ENCODE results near the gene GRM4. TPM values are rescaled to one million over a fixed set of nuclear protein-coding genes. Genes with fewer than 3 reads are reported as not detected.
"Not testable (repeated sequence)": the region's sequence is repeated elsewhere in the genome, so short reads cannot be mapped to it uniquely, and the experiment has no call there.

The GRM4 gene
- total RNA-seq, 2 donors from 2014 or later: 0.07 TPM; not detected in 1

DNA sequence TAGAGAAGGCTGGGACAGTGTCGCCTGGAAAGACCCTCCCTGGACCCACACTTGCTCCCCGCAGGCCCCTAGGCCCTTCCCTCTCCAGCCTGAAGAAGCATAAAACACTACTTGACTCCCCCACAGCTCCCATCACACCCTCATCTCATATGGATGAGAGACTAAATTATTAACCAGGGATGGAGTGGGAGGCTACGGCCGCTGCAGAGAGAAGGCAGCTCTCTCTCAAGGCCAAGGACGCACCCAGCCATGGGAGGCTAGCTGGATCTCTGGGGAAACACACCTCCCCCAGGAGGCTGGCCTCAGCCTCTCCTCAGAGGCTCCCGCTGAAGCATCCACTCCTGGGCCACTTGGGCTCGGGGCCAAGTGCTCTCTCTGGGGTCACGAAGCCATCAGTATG is 102.5 kb downstream of the GRM4 start:
- Histone ChIP-seq H3K4me1 (no peaks in the 10 kb centered on the region), H3K27me3 (no peaks in the 10 kb centered on the region), H3K4me3 (no peak overlapping the region), H3K9ac (ENCODE audit: low read depth in 2 of 2, low read length in 2 of 2) (no peak overlapping the region), H3K27ac (no peak overlapping the region), H3K9me3 (no peaks in the 10 kb centered on the region), H3K36me3 (no peaks in the 10 kb centered on the region)
- intact Hi-C loops (cut with DNase I): no loop called here
- no peak for DNase-seq
- TF ChIP-seq, protein P1, sequence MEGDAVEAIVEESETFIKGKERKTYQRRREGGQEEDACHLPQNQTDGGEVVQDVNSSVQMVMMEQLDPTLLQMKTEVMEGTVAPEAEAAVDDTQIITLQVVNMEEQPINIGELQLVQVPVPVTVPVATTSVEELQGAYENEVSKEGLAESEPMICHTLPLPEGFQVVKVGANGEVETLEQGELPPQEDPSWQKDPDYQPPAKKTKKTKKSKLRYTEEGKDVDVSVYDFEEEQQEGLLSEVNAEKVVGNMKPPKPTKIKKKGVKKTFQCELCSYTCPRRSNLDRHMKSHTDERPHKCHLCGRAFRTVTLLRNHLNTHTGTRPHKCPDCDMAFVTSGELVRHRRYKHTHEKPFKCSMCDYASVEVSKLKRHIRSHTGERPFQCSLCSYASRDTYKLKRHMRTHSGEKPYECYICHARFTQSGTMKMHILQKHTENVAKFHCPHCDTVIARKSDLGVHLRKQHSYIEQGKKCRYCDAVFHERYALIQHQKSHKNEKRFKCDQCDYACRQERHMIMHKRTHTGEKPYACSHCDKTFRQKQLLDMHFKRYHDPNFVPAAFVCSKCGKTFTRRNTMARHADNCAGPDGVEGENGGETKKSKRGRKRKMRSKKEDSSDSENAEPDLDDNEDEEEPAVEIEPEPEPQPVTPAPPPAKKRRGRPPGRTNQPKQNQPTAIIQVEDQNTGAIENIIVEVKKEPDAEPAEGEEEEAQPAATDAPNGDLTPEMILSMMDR (IDR thresholded peaks at IDR 0.05): no peak

DNA sequence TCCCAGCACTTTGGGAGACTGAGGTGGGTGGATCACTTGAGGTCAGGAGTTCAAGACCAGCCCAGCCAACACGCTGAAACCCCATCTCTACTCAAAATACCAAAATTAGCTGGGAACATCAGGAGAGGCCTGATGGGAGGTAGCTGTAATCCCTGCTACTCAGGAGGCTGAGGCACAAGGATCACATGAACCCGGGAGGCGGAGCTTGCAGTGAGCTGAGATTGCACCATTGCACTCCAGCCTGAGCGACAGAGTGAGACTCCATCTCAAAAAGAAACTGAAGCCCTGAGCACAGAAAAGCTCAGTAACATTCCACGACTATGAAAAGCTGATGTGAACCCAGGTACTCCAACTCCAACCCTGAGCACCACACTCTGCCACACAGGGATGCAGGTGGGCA is 103.9 kb downstream of the GRM4 start:
- DNase-seq; H3K9ac ChIP-seq (ENCODE audit: low read depth in 2 of 2, low read length in 2 of 2); H3K4me1 ChIP-seq; H3K4me3 ChIP-seq; intact Hi-C loops (cut with DNase I); H3K9me3 ChIP-seq; H3K36me3 ChIP-seq; H3K27me3 ChIP-seq; H3K27ac ChIP-seq: not testable (repeated sequence)

DNA sequence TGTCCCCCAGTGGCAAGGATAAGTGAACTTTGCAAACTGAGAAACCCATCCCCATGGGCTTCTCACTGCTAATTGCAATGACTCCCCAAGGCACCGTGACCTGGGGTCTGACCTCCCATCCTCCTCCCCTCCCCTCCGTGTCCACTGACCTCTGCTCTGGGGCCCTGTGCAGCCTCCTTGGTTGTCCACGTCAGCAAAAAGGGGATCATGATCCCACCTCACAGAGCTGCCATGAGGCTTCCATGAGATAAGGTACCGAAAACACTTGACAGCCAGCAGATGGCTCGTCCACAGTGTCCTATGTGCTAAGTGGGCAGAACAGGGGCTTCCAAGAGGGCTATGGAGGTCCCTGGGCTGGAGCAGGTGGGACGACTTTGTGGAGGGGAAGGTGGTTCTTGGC is 104.5 kb downstream of the GRM4 start:
- H3K9ac ChIP-seq (ENCODE audit: low read depth in 2 of 2, low read length in 2 of 2): no peak overlapping the region
- no peaks in the 10 kb centered on the region for H3K36me3 ChIP-seq
- intact Hi-C loops (cut with DNase I): no loop called here
- H3K27ac ChIP-seq: no peak overlapping the region
- no peak for DNase-seq
- TF ChIP-seq, protein P1 (IDR thresholded peaks at IDR 0.05): no peak
- H3K27me3 ChIP-seq: no peaks in the 10 kb centered on the region
- no peaks in the 10 kb centered on the region for H3K9me3 ChIP-seq
- H3K4me1 ChIP-seq: no peaks in the 10 kb centered on the region
- H3K4me3 ChIP-seq: no peak overlapping the region

DNA sequence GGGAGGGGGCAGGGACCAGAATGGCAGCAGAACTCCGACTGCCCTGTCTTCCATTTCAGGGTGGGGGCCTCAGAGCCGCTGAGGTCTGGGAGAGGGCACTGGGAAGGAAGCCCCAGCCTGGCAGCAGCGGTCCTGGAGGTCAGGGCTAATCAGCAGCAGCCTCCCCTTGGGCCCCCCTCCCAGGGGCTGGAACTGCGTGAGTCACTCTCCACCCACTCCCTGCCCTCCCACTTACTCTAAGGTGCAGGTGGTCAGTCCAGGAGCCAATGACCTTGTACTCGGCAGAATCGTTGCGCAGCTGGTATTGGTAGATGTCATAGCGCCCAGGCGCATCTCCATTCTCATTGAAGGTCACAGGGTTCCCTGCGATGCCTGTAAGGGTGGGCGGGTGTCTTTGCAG is 105.9 kb downstream of the GRM4 start:
- no peak for DNase-seq
- H3K9me3 ChIP-seq: no peaks in the 10 kb centered on the region
- intact Hi-C loops (cut with DNase I): no loop called here
- H3K36me3 ChIP-seq: no peaks in the 10 kb centered on the region
- no peak overlapping the region for H3K4me3 ChIP-seq
- TF ChIP-seq, protein P1 (IDR thresholded peaks at IDR 0.05): no peak
- no peak overlapping the region for H3K9ac ChIP-seq (ENCODE audit: low read depth in 2 of 2, low read length in 2 of 2)
- H3K27me3 ChIP-seq: no peaks in the 10 kb centered on the region
- no peaks in the 10 kb centered on the region for H3K4me1 ChIP-seq
- H3K27ac ChIP-seq: no peak overlapping the region

DNA sequence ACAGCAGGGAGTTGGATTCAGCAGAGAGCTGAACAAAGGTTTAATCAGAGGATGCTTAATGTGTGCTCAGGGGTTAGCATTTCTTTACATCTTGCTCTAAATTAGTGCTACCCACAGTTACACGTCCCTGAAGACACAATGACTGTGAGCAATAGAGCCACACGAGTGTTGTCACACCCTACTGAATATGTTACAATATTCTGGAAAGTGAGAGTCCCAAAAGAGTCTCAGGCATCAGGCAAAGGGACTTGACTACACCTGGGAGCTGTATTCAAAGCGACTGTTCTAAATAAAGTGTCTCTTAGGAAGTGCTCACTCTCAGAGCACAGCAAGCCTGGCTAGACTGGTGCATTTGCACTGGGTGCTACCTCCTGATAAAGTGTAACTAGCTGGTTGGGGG is 108.7 kb downstream of the GRM4 start:
- Histone ChIP-seq H3K27me3 (no peaks in the 10 kb centered on the region), H3K4me3 (no peak overlapping the region), H3K9ac (ENCODE audit: low read depth in 2 of 2, low read length in 2 of 2) (no peak overlapping the region), H3K9me3 (no peaks in the 10 kb centered on the region), H3K27ac (no peak overlapping the region), H3K36me3 (no peaks in the 10 kb centered on the region), H3K4me1 (no peaks in the 10 kb centered on the region)
- TF ChIP-seq, protein P1 (IDR thresholded peaks at IDR 0.05): no peak
- intact Hi-C loops (cut with DNase I): no loop called here
- no peak for DNase-seq

DNA sequence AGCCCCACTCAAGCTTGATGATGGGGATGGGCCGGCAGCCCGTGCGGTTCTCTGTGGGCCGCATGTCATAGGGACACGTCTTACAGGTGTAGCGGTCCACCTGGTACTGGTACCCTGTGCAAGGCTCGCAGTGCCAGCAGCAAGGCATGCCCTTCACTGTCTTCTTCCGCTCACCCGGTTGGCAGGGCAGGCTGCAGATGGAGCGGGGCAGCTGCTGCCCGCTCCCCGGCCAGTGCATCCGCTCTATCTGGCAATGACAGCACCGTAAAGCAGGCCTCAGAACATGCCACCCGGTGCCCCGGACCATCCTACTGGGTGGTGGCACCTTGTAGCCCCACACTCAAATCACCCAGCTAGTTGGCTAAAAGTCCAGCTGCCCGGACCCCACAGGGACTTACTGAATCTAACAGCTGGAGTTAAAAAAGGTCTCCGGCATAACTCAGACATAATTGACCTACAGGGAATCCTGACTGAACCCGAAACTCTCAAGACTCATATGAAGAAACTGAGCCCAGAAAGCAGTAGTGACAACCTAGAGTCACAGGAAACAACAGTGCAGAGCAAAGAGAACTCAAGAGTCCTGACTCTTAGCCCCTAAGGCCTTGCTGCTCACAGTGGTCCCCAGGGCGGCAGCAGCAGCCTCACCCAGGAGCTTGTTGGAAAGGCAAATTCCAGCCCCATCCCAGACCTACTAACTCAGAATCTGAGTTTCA is 109.4 kb downstream of the GRM4 start:
- Histone ChIP-seq H3K4me3 (no peak overlapping the region), H3K9ac (ENCODE audit: low read depth in 2 of 2, low read length in 2 of 2) (no peak overlapping the region), H3K36me3 (no peaks in the 10 kb centered on the region), H3K27me3 (no peaks in the 10 kb centered on the region), H3K4me1 (no peaks in the 10 kb centered on the region), H3K27ac (no peak overlapping the region), H3K9me3 (no peaks in the 10 kb centered on the region)
- DNase-seq: no peak
- TF ChIP-seq, protein P1 (IDR thresholded peaks at IDR 0.05): no peak
- intact Hi-C loops (cut with DNase I): no loop called here

All from colonic mucosa (tissue), 4 donors.